Calu3 (cell line): Measurements from ENCODE around the gene TM9SF3. TPM values are rescaled to one million over a fixed set of nuclear protein-coding genes. Genes with fewer than 3 reads are reported as not detected.
A peak's percentile ranks its signal among the peaks of the same experiment; 100 is the strongest.

Experiments used
- BruUV-seq: library from RNA; stranded (reverse); fragments of 400-500 nt; replicated peaks from 2 replicates; lab custom pipeline; 2021; lab: Mats Ljungman, UMichigan
- CTCF ChIA-PET: fragments of 300-600 bp; sonication (Branson Sonifier 250); formaldehyde crosslinking; loops from one replicate; lab custom pipeline; 2022; ENCODE audit warnings: antibody characterized with exemption; lab: Charles Lee
- DNase-seq: peaks from one replicate; pipeline ENCODE4 v3.0.0; 2022
- H3K27ac Mint-ChIP-seq: one replicate; pipeline ENCODE4 v1.8.0; 2022; ENCODE audit warnings: mixed read lengths; ENCODE audit not compliant: unreplicated experiment
- H3K27me3 Mint-ChIP-seq: one replicate; pipeline ENCODE4 v1.8.0; 2022; ENCODE audit warnings: mixed read lengths; ENCODE audit not compliant: unreplicated experiment
- H3K36me3 Mint-ChIP-seq: one replicate; pipeline ENCODE4 v1.8.0; 2022; ENCODE audit warnings: mild to moderate bottlenecking, moderate library complexity, mixed read lengths; ENCODE audit not compliant: insufficient read depth, unreplicated experiment
- H3K4me1 Mint-ChIP-seq: one replicate; pipeline ENCODE4 v1.8.0; 2022; ENCODE audit warnings: mild to moderate bottlenecking, low read depth, mixed read lengths; ENCODE audit not compliant: unreplicated experiment
- H3K4me3 Mint-ChIP-seq: one replicate; pipeline ENCODE4 v1.8.0; 2022; ENCODE audit warnings: mild to moderate bottlenecking, low read depth, moderate library complexity, mixed read lengths; ENCODE audit not compliant: unreplicated experiment
- H3K9me3 Mint-ChIP-seq: one replicate; pipeline ENCODE4 v1.8.0; 2022; ENCODE audit warnings: low read depth, mixed read lengths; ENCODE audit not compliant: unreplicated experiment
- CTCF ChIP-seq: fragments of 200-600 bp; IDR thresholded peaks from one replicate; pipeline ENCODE4 v1.8.0; 2022; ENCODE audit warnings: antibody characterized with exemption; ENCODE audit not compliant: unreplicated experiment
- intact Hi-C: fragments of 100-400 bp; cut with micrococcal nuclease; formaldehyde crosslinking; loops from one replicate; pipeline ENCODE4 v1.10.0; 2022; ENCODE audit not compliant: unreplicated experiment
- total RNA-seq: library from RNA; stranded (reverse); gene quantifications from 2 replicates; pipeline ENCODE4 v1.2.3, GENCODE V29; 2022

Gene TM9SF3
- total RNA-seq, 1 experiment from 2014 or later: 177 TPM

DNA sequence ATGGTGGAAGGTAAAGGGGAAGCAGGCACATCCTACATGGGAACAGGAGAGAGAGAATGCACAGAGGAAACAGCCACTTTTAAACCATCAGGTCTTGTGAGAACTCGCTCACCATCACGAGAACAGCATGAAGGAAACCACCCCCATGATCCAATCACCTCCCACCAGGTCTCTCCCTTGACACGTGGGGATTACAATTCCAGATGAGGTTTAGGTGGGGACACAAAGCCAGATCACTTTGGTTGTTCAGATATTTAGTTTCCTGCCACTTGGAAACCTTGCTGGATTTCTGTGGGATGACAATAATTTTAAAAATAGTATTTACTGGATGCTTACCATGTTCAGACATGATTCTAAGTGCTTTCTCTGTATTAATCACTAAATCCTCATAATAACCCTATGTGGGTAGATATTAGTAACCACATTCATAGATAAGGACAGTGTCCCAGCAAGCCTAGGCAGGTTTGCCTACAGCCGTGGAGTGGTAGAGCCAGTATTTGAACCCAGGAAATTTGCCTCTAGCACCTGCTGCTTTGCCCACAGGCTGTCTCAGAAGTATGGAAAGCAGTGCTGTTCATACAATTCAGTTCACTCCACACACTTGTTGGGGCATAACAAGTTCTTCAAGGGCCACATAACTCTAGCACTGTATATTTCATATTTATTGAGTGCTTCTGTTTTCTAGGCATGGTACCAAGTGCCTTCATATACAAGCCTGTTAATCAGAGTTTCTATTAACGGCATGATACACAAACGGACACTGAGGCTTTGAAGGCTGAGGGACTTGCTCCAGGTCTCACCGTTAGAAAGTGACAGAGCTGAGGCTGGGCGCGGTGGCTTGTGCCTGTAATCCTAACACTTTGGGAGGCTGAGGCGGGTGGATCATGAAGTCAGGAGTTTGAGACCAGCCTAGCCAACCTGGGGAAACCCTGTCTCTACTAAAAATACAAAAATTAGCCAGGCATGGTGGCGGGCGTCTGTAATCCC is 81.4 kb downstream of the TM9SF3 start:
- Mint-ChIP-seq H3K4me1 (peaks cover 12% of the 10 kb centered on the region), H3K27me3 (no peaks in the 10 kb centered on the region), H3K4me3 (no peak overlapping the region), H3K36me3 (no peaks in the 10 kb centered on the region), H3K27ac (no peak overlapping the region), H3K9me3 (no peaks in the 10 kb centered on the region)
- TF ChIP-seq CTCF: no peak
- intact Hi-C loops: no loop called here
- CTCF ChIA-PET: interaction anchor here (0.6 kb wide), 2 partner anchors 357 to 464 kb away, joined by 3 read pairs; no protein-coding TSS in a partner anchor
- no peak for DNase-seq
- no TSS peak for BruUV-seq

DNA sequence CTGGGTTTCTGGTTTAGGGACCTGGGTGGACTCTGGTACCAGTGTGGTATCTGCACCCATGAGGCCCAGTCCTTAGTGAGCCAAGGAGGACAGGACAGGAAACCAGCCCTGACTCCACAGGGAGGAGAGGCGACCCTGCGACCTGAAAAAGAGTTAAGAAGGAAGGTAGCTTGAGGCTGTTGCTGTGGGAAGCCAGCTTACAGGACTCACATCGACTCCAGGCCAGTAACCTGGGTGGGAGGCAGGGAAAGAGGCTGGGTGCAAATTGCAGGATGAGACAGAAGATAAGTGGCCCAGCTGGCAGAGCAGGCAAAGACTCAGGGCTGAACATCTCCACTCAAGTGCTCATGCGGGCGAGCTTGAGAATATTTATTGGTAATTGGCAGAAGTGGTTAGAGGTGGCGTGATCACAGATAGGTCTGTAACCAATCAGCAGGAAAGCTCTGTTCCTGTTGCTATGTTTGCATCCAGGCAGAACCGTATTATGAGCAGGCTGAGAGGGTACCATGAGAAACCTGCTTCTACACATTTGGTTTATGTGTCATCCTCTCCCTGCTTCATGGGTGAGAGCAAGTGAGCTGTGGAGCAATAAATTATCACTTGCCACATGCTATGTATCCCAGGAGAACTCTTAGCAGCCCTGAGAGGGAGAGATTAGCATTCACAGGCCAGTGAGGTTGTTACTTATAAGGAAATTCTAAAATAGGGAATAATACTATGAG is 84.1 kb downstream of the TM9SF3 start:
- Mint-ChIP-seq H3K36me3 (no peaks in the 10 kb centered on the region), H3K4me1 (peaks cover 12% of the 10 kb centered on the region), H3K9me3 (no peaks in the 10 kb centered on the region), H3K27me3 (no peaks in the 10 kb centered on the region), H3K27ac (no peak overlapping the region), H3K4me3 (no peak overlapping the region)
- intact Hi-C loops: no loop called here
- TF ChIP-seq CTCF: no peak
- CTCF ChIA-PET: no interaction called here
- BruUV-seq: no TSS peak
- no peak for DNase-seq

DNA sequence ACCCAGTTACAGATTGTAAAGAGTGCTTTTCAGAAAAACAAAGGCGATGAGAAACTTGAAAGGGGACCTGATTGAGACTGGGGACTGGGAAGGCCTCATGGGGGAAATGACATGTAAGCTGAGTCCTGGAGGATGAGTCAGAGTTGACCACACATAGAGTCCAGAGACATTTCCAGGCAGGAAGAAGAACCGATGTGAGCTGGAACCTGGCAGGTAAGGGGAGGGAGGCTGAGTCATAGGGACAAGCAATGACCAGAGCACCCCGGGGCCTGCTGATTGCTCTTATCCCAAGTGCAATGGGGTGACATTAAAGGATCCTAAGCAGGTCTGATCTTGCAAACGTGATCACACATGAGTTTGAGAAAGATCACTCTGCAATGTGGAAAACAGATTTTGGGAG is 84.8 kb downstream of the TM9SF3 start:
- Mint-ChIP-seq H3K27me3 (no peaks in the 10 kb centered on the region), H3K36me3 (no peaks in the 10 kb centered on the region), H3K27ac (no peak overlapping the region), H3K4me1 (peaks cover 12% of the 10 kb centered on the region), H3K9me3 (no peaks in the 10 kb centered on the region), H3K4me3 (no peak overlapping the region)
- BruUV-seq: no TSS peak
- CTCF ChIA-PET: interaction anchor here (0.6 kb wide), 1 partner anchor 856 kb away, joined by 3 read pairs; no protein-coding TSS in a partner anchor
- no peak for TF ChIP-seq CTCF
- peak; percentile 4 for DNase-seq
- intact Hi-C loops: no loop called here

- Mint-ChIP-seq H3K9me3 (no peaks in the 10 kb centered on the region), H3K27me3 (peaks cover 2% of the 10 kb centered on the region), H3K27ac (no peak overlapping the region), H3K4me3 (no peak overlapping the region), H3K36me3 (no peaks in the 10 kb centered on the region), H3K4me1 (peaks cover 12% of the 10 kb centered on the region)
- intact Hi-C loops: no loop called here
- CTCF ChIA-PET: no interaction called here
- TF ChIP-seq CTCF: no peak
- no TSS peak for BruUV-seq
- no peak for DNase-seq
Measured at GRCh38 chr10:96500519-96500918, 86.3 kb downstream of the TM9SF3 start.
